Measurements from ENCODE around the gene ADCY7.
"Not testable (repeated sequence)": the region's sequence is repeated elsewhere in the genome, so short reads cannot be mapped to it uniquely, and the experiment has no call there.

ADCY7 gene

GRCh38 chr16:50338371-50339231, 72.2 kb downstream of the ADCY7 start:
- no peak for DNase-seq (ENCODE audit: low read depth, low spot score)

DNA sequence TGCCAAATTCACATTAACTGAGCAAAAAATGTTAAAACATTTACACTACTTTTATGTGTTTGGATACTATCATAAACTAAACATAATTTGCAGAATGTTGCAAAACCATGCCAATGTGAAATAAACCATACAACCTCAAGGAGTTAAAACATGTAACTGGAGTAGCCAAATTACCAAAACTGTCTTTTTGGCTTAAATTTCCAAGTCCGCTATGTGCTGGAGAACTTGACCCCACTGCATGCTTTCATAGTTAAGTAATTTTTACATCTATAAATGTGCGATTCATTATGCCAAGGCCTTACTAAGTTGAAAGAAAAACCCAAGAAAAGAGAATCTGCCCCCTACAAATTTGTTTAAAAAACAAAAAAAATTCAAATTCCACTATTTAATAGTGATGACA, 74.2 kb downstream of the ADCY7 start:
- DNase-seq (ENCODE audit: low read depth, low spot score) = no peak

DNA sequence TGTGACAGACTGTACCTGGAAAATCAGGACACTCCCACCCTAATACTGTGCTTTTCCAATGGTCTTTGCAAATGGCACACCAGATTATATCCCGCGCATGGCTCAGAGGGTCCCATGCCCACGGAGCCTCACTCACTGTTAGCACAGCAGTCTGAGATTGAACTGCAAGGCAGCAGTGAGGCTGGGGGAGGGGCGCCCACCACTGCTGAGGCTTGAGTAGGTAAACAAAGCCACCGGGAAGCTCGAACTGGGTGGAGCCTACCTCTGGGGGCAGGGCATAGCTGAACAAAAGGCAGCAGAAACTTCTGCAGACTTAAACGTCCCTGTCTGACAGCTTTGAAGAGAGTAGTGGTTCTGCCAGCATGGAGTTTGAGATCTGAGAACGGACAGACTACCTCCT, 77.2 kb downstream of the ADCY7 start:
- not testable (repeated sequence) for DNase-seq (ENCODE audit: low read depth, low spot score)

- not testable (repeated sequence) for DNase-seq (ENCODE audit: low read depth, low spot score)
These were observed 78.9 kb downstream of the ADCY7 start for GRCh38 chr16:50345210-50345609.

DNA sequence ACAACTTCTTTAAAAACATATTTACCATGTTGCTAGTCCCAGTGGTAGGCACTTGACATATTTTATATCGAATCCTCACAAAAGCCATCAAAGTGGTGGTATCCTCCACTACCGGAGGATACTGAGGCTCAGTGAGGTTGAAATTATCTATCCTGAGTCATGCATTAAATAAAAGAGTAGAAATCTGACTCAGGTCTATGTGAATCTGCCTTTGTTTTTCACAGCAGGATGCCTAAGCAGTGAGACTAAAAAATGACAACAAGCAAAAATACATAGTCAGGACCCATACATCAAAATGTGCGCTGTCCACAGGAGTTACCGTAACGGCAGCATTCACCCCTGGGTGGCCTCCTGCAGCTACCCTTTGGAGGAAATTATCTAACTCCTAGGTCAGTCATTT, 84.8 kb downstream of the ADCY7 start:
- DNase-seq (ENCODE audit: low read depth, low spot score) = no peak

DNA sequence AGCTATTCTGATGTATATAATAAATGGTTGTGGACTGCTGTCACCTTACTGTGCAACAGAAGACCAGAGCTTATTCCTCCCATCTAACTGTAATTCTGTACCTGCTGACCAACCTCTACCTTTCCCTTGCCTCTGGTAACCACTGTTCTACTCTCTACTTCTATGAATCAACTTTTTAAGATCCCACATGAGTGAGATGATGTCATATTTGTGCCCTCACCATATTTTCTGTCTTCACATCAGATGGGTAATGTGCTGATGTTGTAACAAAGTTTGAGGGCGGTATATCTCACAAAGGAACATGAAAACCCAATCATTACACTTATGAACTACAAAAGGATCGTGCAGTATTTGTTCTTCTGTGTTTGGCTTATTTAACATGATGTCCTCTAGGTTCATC, 85.6 kb downstream of the ADCY7 start:
- DNase-seq (ENCODE audit: low read depth, low spot score) = no peak

DNA sequence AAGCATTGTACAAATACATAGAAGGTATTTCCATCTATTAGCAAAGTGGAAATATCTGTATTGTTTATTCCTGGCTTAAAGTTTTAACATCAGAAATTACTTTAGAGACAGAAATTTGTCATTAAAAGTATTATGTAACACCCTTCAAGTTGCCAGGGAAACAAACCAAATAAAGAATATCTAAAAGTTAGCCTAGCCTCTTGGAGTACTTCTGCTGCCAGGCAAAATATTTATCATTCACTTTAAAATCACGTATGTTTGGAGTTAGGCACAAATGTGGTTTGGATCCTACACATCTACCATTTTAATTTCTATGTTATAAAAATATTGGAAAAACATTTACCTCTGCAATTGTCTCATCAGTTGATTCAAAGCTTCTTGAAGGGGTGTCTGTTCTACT, 87.7 kb downstream of the ADCY7 start:
- no peak for DNase-seq (ENCODE audit: low read depth, low spot score)

- DNase-seq (ENCODE audit: low read depth, low spot score) = no peak
These were observed 88.5 kb downstream of the ADCY7 start for GRCh38 chr16:50354629-50355456.

- no peak for DNase-seq (ENCODE audit: low read depth, low spot score)
These were observed 93.3 kb downstream of the ADCY7 start for GRCh38 chr16:50359626-50360025.

- no peak for DNase-seq (ENCODE audit: low read depth, low spot score)
These were observed 93.9 kb downstream of the ADCY7 start for GRCh38 chr16:50360033-50360778.

DNA sequence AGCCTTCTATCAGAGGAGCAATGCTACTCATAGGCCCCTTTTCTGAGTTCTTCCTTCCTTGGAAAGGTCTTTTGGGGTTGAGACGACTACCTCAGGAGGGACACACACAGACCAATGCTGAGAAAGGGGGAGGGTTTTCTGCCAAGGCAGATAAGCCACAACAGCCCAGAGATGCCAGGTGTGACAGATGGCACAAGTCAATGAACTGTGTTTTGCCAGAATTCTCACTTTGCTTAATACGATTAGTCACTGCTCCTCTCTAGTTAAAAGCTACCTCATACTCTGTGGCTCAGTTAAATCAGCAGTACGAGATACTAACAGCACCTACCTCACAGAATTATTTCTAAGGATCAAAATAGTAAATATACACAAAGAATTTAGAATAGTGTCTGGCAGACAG, 94.4 kb downstream of the ADCY7 start:
- DNase-seq (ENCODE audit: low read depth, low spot score) = no peak

DNA sequence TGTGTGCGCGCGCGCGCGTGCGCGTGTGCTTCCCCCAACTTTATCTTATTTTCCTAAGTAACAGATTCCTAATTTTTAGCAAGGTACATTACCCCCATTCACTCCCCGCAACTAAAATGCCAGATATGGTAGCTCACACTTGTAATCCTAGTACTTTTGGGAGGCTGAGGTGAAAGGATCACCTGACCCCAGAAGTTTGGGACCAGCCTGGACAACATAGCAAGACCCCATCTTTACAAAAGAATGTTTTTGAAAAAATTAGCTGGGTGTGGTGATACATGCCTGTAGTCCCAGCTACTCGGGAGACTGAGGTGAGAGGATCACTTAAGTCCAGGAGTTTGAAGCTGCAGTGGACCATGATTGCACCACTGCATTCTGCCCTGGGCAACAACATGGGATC, 97.3 kb downstream of the ADCY7 start:
- DNase-seq (ENCODE audit: low read depth, low spot score) = no peak

DNA sequence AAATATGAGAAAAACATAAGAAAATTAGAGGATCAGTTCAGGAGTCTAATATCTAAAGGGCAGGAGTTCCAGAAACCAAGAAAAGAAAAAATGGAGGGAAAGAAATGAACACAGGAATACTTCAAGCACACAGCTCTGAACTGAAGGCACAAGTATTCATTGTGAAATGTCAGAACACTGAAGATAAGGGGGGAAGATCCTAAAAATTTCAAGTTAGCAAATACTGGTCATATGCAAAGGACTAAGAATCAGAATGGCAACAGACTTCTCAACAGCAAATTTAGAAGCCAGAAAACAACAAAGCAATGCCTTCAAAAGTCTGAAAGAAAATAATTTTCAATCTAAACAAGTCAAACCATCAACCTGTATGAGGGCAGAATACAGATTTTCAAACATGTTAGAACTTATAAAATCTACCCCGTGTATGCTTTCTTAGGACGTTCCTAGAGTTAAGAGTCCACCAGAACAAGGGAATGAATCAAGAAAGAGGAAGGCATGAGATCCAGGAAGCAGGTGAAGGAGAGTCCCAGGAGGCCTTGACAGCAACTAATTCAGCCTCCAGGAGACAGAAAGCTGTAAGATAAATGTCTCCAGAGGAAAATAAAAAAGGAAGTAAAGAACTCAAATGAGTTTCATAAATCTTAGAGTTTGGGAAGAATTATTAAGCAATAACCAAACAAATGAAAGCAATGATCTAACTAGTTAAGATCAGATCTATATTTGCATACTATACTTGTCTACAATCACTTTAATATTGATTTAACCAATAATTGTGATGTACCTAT, 99.6 kb downstream of the ADCY7 start:
- no peak for DNase-seq (ENCODE audit: low read depth, low spot score)
